Lung (tissue), 12 donors: ENCODE measurements around the gene C20orf96. TPM values are rescaled to one million over a fixed set of nuclear protein-coding genes. Genes with fewer than 3 reads are reported as not detected.

Experiments
- ATAC-seq: fragments of 200-7000 bp; cut with Tn5 transposase; one replicate; pipeline ENCODE4 v1.9.1; 2020; ENCODE audit warnings: moderate number of reproducible peaks; ENCODE audit not compliant: insufficient read depth, low FRiP score
- DNase-seq, 3 donors: peaks; one replicate each; pipeline ENCODE4 v3.0.0-alpha.2; 2013 to 2017
- H3K27ac ChIP-seq, 2 donors: one replicate each; pipeline ENCODE4 v1.5.1; 2013; ENCODE audit warnings: mild to moderate bottlenecking in 2 of 2, moderate library complexity in 2 of 2, control low read depth in 1 of 2, inconsistent platforms in 1 of 2, low read depth in 1 of 2, low read length in 1 of 2
- H3K27me3 ChIP-seq, 3 donors: one replicate each; pipeline ENCODE4 v1.5.1; 2013; ENCODE audit warnings: low read length in 2 of 3; ENCODE audit not compliant: control insufficient read depth in 3 of 3, insufficient read depth in 3 of 3
- H3K36me3 ChIP-seq, 4 donors: one replicate each; pipeline ENCODE4 v1.5.1; 2013; ENCODE audit warnings: low read length in 4 of 4, mild to moderate bottlenecking in 1 of 4, moderate library complexity in 1 of 4; ENCODE audit not compliant: control insufficient read depth in 4 of 4, insufficient read depth in 4 of 4
- H3K4me1 ChIP-seq, 5 donors: one replicate each; pipeline ENCODE4 v1.5.1; 2013; ENCODE audit warnings: low read length in 5 of 5, mild to moderate bottlenecking in 2 of 5, moderate library complexity in 1 of 5; ENCODE audit not compliant: control insufficient read depth in 5 of 5, insufficient read depth in 5 of 5
- H3K4me3 ChIP-seq: one replicate; pipeline ENCODE4 v1.5.1; 2013; ENCODE audit warnings: mild to moderate bottlenecking, control low read depth, moderate library complexity
- H3K9ac ChIP-seq, 2 donors: one replicate each; pipeline ENCODE4 v1.5.1; 2013; ENCODE audit warnings: low read length in 2 of 2, control low read depth in 1 of 2; ENCODE audit not compliant: insufficient read depth in 1 of 2
- H3K9me3 ChIP-seq, 4 donors: one replicate each; pipeline ENCODE4 v1.5.1; 2013; ENCODE audit warnings: low read length in 3 of 4, mild to moderate bottlenecking in 1 of 4, moderate library complexity in 1 of 4; ENCODE audit not compliant: control insufficient read depth in 4 of 4, insufficient read depth in 3 of 4
- WGBS, 2 donors: extraction: QIAGEN DNeasy Blood & Tissue Kit; methylation state at CpG; one replicate each; pipeline ENCODE4 v1.1.7; 2013; 5-methylcytosine and 5-hydroxymethylcytosine counted together
- polyA plus RNA-seq, 2 donors: library from polyadenylated mRNA; stranded (reverse); fragments of 200-250 nt; gene quantifications; one replicate each; pipeline ENCODE4 v1.2.1, GENCODE V29; 2013
- total RNA-seq, 2 donors: library from RNA; depleted of rRNA in 1 of 2; stranded (reverse); fragments of >200 nt in 1 of 2; gene quantifications; one replicate each; pipeline ENCODE4 v1.2.1, GENCODE V29; 2014 to 2021
- TF ChIP-seq, protein P1 (sequence below): IDR thresholded peaks from 2 replicates; pipeline ENCODE4 v1.5.1; 2012; ENCODE audit warnings: mild to moderate bottlenecking; ENCODE audit errors: control extremely low read depth, extremely low read depth
- donor health status: control.
- donor health status: control.
- donor health status: Bipolar disorder and iron deficiency.
- donor health status: healthy.
- donor health status: DM: yes; HTN: yes; CAD: no.

The C20orf96 gene
- total and polyA plus RNA-seq, 4 donors = 5.2 to 22.4 (median 10.5) TPM

DNA sequence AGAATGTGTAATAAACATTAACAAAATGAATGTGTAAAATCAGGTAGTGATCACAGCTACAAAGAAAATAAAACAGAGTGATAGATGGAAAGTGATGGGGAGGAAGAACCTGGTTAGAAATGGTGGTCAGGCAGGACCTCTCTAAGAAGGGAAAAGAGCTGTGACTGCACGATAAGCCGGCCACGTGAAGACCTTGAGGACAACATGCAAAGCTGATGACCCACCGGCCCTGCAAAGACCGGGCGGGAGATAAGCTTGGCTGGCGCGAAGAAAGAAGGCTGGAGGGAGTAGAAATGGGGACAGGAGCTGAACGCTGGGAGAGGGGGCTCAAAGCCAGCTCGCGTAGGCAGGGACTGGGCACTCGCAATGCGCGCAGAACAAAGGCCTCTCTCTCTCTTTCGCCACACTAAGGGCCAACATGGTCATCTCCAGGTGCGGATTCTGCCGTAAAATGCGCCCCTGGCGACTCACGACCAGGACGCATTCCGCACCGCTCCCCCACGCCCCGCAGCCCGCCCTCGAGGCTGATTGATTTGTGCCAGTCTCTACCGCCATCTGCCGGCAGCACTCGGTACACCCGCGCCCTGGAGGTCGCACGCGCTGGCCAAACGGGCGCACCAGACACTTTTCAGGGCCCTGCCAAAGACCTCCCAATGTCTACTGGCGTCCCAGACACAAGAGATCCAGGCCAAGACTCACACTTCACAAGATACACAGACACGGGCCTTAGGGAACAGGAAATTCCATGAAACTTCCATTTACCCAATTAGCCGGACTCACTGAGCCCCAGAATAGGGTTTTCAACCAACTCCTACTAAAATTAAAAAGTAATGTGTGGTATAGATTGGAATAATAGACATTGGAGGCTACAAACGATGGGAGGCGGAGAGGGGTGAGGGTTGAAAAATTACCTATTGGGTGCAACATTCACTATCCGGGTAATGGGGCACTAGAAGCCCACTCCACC is 23.7 kb downstream of the C20orf96 start:
- peak overlapping the region; percentile 16 for H3K4me3 ChIP-seq
- peak overlapping the region in 1 of 2 donors; percentile 29 for H3K27ac ChIP-seq
- peaks cover 0 to 13% (median 6%) of the 10 kb centered on the region in 5 donors for H3K4me1 ChIP-seq
- peak overlapping the region in 1 of 2 donors; percentile 77 for H3K9ac ChIP-seq
- DNase-seq = peak; percentile 93 to 95 (median 94)
- TF ChIP-seq, protein P1, sequence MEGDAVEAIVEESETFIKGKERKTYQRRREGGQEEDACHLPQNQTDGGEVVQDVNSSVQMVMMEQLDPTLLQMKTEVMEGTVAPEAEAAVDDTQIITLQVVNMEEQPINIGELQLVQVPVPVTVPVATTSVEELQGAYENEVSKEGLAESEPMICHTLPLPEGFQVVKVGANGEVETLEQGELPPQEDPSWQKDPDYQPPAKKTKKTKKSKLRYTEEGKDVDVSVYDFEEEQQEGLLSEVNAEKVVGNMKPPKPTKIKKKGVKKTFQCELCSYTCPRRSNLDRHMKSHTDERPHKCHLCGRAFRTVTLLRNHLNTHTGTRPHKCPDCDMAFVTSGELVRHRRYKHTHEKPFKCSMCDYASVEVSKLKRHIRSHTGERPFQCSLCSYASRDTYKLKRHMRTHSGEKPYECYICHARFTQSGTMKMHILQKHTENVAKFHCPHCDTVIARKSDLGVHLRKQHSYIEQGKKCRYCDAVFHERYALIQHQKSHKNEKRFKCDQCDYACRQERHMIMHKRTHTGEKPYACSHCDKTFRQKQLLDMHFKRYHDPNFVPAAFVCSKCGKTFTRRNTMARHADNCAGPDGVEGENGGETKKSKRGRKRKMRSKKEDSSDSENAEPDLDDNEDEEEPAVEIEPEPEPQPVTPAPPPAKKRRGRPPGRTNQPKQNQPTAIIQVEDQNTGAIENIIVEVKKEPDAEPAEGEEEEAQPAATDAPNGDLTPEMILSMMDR = peak; percentile 91
- WGBS, 2 donors = 8 to 9% methylated on average over 37 to 43 of the region's 43 CpGs
- peak; percentile 93 for ATAC-seq
- H3K27me3 ChIP-seq = no peaks in the 10 kb centered on the region
- H3K36me3 ChIP-seq = peaks cover 0 to 4% (median 0%) of the 10 kb centered on the region in 4 donors
- no peaks in the 10 kb centered on the region for H3K9me3 ChIP-seq

DNA sequence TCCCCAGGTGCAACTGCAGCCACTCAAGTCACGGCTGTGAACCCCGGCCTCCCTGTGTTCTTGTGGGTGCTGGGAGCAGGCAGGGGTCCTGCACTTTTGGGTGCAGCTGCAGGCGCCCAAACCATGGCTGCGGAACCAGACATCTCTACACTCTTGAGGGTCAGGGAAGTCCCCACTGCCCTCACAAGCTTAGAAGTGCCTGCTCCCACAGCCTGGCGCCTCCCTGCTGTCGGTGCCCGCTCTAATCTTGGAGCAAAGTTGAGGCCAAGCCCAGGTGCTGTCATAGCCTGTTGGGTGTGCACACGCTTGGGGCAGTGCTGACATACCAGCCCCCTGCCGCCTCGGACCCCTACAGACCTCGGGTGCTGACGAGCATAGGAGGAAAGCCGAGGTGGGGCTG is 26.8 kb downstream of the C20orf96 start:
- H3K9ac ChIP-seq = no peak overlapping the region
- no peak overlapping the region for H3K27ac ChIP-seq
- no peaks in the 10 kb centered on the region for H3K27me3 ChIP-seq
- no peak overlapping the region for H3K4me3 ChIP-seq
- no peaks in the 10 kb centered on the region for H3K9me3 ChIP-seq
- ATAC-seq = no peak
- TF ChIP-seq, protein P1 = no peak
- peaks cover 0 to 13% (median 6%) of the 10 kb centered on the region in 5 donors for H3K4me1 ChIP-seq
- DNase-seq = no peak
- no peaks in the 10 kb centered on the region for H3K36me3 ChIP-seq
- WGBS, 2 donors = 83 to 94% methylated on average over 13 of the region's 13 CpGs

DNA sequence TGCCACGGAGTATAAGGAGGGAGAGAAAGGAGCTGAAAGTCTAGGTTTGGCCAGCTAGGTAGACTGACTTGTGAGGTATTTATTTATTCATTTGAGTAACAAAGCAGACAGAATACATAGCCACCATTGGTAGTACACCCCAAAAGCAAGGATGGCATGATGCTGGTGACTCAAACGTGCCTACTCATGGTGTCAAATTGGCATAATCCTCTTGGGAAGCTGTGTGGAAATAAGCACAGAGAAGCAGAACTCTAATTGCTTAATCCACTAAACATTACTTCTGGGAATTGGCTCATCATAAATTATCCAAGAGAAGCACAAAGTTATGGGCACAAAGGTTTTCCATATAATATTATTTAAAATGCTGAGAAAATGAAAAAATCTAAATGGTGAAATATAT is 30.6 kb downstream of the C20orf96 start:
- Histone ChIP-seq H3K36me3 (no peaks in the 10 kb centered on the region), H3K27me3 (no peaks in the 10 kb centered on the region), H3K9ac (no peak overlapping the region), H3K27ac (no peak overlapping the region), H3K4me3 (no peak overlapping the region), H3K9me3 (no peaks in the 10 kb centered on the region), H3K4me1 (no peaks in the 10 kb centered on the region)
- WGBS, 2 donors = 68 to 72% methylated on average over 2 of the region's 2 CpGs
- no peak for DNase-seq
- no peak for ATAC-seq
- TF ChIP-seq, protein P1 = no peak
